ENCODE data around the gene PDP2. TPM values are rescaled to one million over a fixed set of nuclear protein-coding genes. Genes with fewer than 3 reads are reported as not detected.

PDP2 gene
- total RNA-seq, 1 experiment from 2014 or later = 28.4 TPM

DNA sequence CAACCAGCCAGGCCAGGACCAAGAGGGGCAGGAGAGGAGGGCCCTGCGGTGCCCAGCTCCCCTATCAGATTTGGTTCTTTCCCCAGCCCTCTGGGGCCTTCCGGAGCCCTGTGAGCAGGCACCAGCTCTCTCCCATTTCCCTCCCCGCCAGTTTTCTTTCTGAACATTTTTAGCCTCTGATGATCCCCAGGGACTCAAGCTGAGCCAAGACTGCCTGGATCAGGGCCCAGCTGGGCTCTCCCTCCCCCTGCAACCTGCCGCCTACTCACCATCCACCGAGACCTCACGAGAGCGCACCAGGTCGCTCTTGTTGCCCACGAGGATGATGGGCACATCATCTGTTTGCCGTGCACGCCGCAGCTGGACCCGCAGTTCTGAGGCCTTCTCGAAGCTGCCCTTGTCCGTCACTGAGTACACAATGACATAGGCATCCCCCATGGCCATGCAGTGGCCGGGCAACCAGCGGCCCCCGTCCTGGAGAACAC lies 43.0 kb downstream of the PDP2 start (continued):
- TF ChIP-seq, protein P1, sequence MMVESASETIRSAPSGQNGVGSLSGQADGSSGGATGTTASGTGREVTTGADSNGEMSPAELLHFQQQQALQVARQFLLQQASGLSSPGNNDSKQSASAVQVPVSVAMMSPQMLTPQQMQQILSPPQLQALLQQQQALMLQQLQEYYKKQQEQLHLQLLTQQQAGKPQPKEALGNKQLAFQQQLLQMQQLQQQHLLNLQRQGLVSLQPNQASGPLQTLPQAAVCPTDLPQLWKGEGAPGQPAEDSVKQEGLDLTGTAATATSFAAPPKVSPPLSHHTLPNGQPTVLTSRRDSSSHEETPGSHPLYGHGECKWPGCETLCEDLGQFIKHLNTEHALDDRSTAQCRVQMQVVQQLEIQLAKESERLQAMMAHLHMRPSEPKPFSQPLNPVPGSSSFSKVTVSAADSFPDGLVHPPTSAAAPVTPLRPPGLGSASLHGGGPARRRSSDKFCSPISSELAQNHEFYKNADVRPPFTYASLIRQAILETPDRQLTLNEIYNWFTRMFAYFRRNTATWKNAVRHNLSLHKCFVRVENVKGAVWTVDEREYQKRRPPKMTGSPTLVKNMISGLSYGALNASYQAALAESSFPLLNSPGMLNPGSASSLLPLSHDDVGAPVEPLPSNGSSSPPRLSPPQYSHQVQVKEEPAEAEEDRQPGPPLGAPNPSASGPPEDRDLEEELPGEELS (CRISPR knock-in tag; IDR thresholded peaks at IDR 0.05) = no peak
- TF ChIP-seq HMGA2 (CRISPR knock-in tag; IDR thresholded peaks at IDR 0.05) = no peak
- no peak for TF ChIP-seq GRHL2 (CRISPR knock-in tag; IDR thresholded peaks at IDR 0.05; ENCODE audit: insufficient replicate concordance, severe bottlenecking)
- TF ChIP-seq TEAD1 (CRISPR knock-in tag; IDR thresholded peaks at IDR 0.05) = no peak

DNA sequence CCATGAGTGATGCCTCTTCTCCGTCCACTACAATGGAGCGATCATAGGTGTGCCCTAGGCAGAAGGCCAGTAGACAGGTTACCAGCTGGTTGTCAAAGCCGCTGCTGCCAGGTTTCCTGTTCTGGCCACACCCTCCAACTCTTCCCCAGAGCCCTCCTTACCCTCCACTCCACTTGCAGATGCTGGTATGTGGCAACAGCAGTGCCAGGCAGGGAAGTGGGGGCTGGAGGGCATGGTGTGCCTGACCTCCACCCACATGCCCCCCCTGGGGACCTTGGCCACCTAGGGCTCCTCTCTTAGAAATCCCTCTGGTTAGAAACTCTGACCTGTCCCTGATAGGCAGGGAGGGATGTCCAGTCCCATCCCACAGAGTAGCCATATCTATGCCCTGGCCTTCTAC lies 43.6 kb downstream of the PDP2 start:
- Mint-ChIP-seq H3K36me3 (no peaks in the 10 kb centered on the region), H3K4me3 (no peak overlapping the region), H3K4me1 (peaks cover 7% of the 10 kb centered on the region; the same call in 1 of the 2 replicates), H3K27me3 (ENCODE audit: low read depth) (peaks cover 59% of the 10 kb centered on the region), H3K9me3 (no peaks in the 10 kb centered on the region), H3K27ac (no peak overlapping the region)
- ChIA-PET POLR2A (no interaction called here), CTCF (interaction anchor here (2.3 to 7.0 kb wide), 4 partner anchors 12 to 94 kb away, joined by 10 to 175 read pairs (median 55); partner anchors contain the start of gene NAE1)
- no peak for ATAC-seq
- TF ChIP-seq NR3C1 (CRISPR knock-in tag; conservative IDR thresholded peaks at IDR 0.05; ENCODE audit: low read depth) (no peak), RORB (CRISPR knock-in tag; IDR thresholded peaks at IDR 0.05) (no peak), ZNF671 (CRISPR knock-in tag; IDR thresholded peaks at IDR 0.05) (no peak), ZNF232 (CRISPR knock-in tag; IDR thresholded peaks at IDR 0.05) (no peak), SMAD4 (CRISPR knock-in tag; IDR thresholded peaks at IDR 0.05) (no peak), ATF1 (CRISPR knock-in tag; IDR thresholded peaks at IDR 0.05) (no peak), RELA (CRISPR knock-in tag; IDR thresholded peaks at IDR 0.05; ENCODE audit: borderline replicate concordance) (no peak), SP1 (CRISPR knock-in tag; conservative IDR thresholded peaks at IDR 0.05) (no peak), TP53 (CRISPR knock-in tag; IDR thresholded peaks at IDR 0.05) (no peak), SMAD3 (CRISPR knock-in tag; IDR thresholded peaks at IDR 0.05; ENCODE audit: borderline replicate concordance) (no peak)
- TF ChIP-seq, protein P2, sequence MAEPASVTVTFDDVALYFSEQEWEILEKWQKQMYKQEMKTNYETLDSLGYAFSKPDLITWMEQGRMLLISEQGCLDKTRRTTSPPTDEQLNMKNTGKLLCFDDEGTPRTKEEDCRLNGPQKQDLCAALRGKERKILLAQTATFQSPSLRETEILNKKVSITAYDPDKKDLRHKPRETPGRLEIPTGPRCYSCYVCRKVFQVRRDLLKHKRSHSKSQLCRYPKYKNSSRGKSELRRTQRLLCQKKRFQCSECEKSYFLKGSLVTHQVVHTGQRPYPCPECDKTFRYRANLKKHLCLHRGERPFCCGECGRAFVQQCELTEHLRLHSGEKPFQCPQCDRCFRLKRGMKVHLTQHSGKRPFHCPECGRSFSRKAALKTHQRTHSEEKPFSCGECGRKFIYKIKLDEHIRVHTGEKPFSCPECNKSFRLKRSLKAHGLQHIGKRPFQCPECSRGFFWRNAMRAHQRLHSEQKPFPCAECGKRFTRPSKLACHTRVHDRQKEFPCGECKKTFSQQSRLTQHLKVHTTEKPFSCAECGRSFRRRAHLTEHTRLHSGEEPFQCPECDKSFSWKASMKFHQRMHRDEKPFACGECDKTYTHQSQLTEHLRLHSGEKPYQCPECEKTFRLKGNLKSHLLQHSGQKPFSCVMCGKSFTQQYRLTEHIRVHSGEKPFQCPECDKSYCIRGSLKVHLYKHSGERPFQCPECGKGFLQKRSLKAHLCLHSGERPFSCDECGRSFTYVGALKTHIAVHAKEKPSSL (CRISPR knock-in tag; conservative IDR thresholded peaks at IDR 0.05) = no peak
- TF ChIP-seq, protein P1 (CRISPR knock-in tag; IDR thresholded peaks at IDR 0.05) = no peak
- TF ChIP-seq, protein P3, sequence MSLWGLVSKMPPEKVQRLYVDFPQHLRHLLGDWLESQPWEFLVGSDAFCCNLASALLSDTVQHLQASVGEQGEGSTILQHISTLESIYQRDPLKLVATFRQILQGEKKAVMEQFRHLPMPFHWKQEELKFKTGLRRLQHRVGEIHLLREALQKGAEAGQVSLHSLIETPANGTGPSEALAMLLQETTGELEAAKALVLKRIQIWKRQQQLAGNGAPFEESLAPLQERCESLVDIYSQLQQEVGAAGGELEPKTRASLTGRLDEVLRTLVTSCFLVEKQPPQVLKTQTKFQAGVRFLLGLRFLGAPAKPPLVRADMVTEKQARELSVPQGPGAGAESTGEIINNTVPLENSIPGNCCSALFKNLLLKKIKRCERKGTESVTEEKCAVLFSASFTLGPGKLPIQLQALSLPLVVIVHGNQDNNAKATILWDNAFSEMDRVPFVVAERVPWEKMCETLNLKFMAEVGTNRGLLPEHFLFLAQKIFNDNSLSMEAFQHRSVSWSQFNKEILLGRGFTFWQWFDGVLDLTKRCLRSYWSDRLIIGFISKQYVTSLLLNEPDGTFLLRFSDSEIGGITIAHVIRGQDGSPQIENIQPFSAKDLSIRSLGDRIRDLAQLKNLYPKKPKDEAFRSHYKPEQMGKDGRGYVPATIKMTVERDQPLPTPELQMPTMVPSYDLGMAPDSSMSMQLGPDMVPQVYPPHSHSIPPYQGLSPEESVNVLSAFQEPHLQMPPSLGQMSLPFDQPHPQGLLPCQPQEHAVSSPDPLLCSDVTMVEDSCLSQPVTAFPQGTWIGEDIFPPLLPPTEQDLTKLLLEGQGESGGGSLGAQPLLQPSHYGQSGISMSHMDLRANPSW (CRISPR knock-in tag; conservative IDR thresholded peaks at IDR 0.05; ENCODE audit: low read depth) = no peak
- TF ChIP-seq, protein P4, sequence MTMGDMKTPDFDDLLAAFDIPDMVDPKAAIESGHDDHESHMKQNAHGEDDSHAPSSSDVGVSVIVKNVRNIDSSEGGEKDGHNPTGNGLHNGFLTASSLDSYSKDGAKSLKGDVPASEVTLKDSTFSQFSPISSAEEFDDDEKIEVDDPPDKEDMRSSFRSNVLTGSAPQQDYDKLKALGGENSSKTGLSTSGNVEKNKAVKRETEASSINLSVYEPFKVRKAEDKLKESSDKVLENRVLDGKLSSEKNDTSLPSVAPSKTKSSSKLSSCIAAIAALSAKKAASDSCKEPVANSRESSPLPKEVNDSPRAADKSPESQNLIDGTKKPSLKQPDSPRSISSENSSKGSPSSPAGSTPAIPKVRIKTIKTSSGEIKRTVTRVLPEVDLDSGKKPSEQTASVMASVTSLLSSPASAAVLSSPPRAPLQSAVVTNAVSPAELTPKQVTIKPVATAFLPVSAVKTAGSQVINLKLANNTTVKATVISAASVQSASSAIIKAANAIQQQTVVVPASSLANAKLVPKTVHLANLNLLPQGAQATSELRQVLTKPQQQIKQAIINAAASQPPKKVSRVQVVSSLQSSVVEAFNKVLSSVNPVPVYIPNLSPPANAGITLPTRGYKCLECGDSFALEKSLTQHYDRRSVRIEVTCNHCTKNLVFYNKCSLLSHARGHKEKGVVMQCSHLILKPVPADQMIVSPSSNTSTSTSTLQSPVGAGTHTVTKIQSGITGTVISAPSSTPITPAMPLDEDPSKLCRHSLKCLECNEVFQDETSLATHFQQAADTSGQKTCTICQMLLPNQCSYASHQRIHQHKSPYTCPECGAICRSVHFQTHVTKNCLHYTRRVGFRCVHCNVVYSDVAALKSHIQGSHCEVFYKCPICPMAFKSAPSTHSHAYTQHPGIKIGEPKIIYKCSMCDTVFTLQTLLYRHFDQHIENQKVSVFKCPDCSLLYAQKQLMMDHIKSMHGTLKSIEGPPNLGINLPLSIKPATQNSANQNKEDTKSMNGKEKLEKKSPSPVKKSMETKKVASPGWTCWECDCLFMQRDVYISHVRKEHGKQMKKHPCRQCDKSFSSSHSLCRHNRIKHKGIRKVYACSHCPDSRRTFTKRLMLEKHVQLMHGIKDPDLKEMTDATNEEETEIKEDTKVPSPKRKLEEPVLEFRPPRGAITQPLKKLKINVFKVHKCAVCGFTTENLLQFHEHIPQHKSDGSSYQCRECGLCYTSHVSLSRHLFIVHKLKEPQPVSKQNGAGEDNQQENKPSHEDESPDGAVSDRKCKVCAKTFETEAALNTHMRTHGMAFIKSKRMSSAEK (CRISPR knock-in tag; IDR thresholded peaks at IDR 0.05; ENCODE audit: borderline replicate concordance) = no peak
- TF ChIP-seq, protein P5, sequence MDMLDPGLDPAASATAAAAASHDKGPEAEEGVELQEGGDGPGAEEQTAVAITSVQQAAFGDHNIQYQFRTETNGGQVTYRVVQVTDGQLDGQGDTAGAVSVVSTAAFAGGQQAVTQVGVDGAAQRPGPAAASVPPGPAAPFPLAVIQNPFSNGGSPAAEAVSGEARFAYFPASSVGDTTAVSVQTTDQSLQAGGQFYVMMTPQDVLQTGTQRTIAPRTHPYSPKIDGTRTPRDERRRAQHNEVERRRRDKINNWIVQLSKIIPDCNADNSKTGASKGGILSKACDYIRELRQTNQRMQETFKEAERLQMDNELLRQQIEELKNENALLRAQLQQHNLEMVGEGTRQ (CRISPR knock-in tag; IDR thresholded peaks at IDR 0.05) = no peak
- TF ChIP-seq, protein P6, sequence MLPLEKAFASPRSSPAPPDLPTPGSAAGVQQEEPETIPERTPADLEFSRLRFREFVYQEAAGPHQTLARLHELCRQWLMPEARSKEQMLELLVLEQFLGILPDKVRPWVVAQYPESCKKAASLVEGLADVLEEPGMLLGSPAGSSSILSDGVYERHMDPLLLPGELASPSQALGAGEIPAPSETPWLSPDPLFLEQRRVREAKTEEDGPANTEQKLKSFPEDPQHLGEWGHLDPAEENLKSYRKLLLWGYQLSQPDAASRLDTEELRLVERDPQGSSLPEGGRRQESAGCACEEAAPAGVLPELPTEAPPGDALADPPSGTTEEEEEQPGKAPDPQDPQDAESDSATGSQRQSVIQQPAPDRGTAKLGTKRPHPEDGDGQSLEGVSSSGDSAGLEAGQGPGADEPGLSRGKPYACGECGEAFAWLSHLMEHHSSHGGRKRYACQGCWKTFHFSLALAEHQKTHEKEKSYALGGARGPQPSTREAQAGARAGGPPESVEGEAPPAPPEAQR (CRISPR knock-in tag; IDR thresholded peaks at IDR 0.05) = no peak
- no peak for DNase-seq (ENCODE audit: low spot score)

Data from WTC11 (cell line).